Activated T-cell treated with anti-CD3 and anti-CD28 coated beads, Interleukin-2, amount 50 U/mL, for 72 hours (primary cell): ENCODE results near the gene BLMH. TPM values are rescaled to one million over a fixed set of nuclear protein-coding genes. Genes with fewer than 3 reads are reported as not detected.
A peak's percentile ranks its signal among the peaks of the same experiment; 100 is the strongest.
"Not testable (repeated sequence)": the region's sequence is repeated elsewhere in the genome, so short reads cannot be mapped to it uniquely, and the experiment has no call there.

Source experiments
- ATAC-seq, 2 donors: fragments of 150-1000 bp; cut with Tn5 transposase; replicated peaks in 1 of 2; 2 replicates each; pipeline ENCODE4 v1.10.0; 2021; ENCODE audit warnings: moderate library complexity in 2 of 2, mild to moderate bottlenecking in 1 of 2
- DNase-seq, 2 donors: peaks; one replicate each; pipeline ENCODE4 v3.0.0; 2021 to 2022; ENCODE audit warnings: mixed read lengths in 1 of 2
- H3K27ac Mint-ChIP-seq: one replicate; pipeline ENCODE4 v1.8.0; 2022; ENCODE audit warnings: mild to moderate bottlenecking, moderate library complexity, mixed read lengths
- H3K27me3 Mint-ChIP-seq: one replicate; pipeline ENCODE4 v1.8.0; 2022; ENCODE audit warnings: low read depth, mixed read lengths
- H3K36me3 Mint-ChIP-seq, 2 donors: one replicate each; pipeline ENCODE4 v1.8.0; 2022; ENCODE audit warnings: mixed read lengths in 2 of 2, mild to moderate bottlenecking in 1 of 2; ENCODE audit not compliant: insufficient read depth in 2 of 2
- H3K4me1 Mint-ChIP-seq: one replicate; pipeline ENCODE4 v1.8.0; 2022; ENCODE audit warnings: low read depth, mixed read lengths
- H3K4me3 Mint-ChIP-seq, 2 donors: one replicate each; pipeline ENCODE4 v1.8.0; 2022; ENCODE audit warnings: mild to moderate bottlenecking in 2 of 2, mixed read lengths in 2 of 2, moderate library complexity in 2 of 2
- H3K9me3 Mint-ChIP-seq, 2 donors: one replicate each; pipeline ENCODE4 v1.8.0; 2022; ENCODE audit warnings: mixed read lengths in 2 of 2
- total RNA-seq, 2 donors: library from RNA; stranded (reverse); gene quantifications; one replicate each; pipeline ENCODE4 v1.2.3, GENCODE V29; 2022

Gene BLMH
- total RNA-seq, 2 donors from 2014 or later: 49.5 to 63.9 TPM

DNA sequence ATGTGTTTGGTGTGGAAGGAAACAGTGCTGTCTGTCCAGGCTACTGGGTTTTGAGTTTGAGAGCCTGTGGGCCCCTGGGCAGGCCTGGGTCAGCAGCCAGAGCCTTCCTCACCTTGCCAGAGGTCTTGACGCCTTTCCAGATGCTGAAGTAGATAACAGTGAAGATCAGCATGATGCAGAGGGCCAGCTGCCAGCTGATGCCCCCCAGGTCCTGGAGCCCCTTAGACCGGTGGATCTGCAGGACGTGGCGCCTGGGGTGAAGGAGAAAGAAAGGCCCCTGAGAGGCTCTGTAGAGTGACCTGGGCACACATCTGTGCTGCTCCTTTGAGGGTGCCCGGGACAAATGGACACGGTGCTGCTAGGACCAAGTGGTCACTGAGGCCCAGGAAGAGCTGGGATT lies 74.7 kb downstream of the BLMH start:
- ATAC-seq: no peak
- Mint-ChIP-seq H3K9me3 (no peaks in the 10 kb centered on the region), H3K27me3 (no peaks in the 10 kb centered on the region), H3K4me1 (peaks cover 5% of the 10 kb centered on the region), H3K36me3 (no peaks in the 10 kb centered on the region), H3K27ac (no peak overlapping the region), H3K4me3 (no peak overlapping the region)
- DNase-seq: no peak

DNA sequence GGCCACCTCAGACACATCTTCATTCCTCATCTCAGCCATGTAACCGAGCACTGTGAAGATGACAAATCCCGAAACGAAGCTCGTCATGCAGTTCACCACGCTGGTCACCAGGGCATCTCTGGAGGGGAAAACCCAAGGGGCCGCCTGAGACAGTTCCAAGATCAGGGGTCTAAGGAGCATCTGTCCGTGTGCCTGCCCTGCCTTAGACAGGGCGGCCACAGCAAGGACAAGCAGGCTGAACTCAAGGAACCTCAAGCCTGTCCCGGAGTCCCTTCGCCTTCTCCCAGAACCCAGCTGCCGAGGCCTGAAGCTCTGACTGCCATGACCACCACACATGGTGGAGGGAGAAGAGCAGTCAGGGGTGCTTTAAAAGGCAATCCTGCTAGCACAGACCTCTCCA lies 79.0 kb downstream of the BLMH start:
- Mint-ChIP-seq H3K27me3 (peaks cover 10% of the 10 kb centered on the region), H3K4me1 (peaks cover 14% of the 10 kb centered on the region), H3K36me3 (no peaks in the 10 kb centered on the region), H3K4me3 (no peak overlapping the region), H3K9me3 (no peaks in the 10 kb centered on the region), H3K27ac (no peak overlapping the region)
- DNase-seq: peak; percentile 12 to 28
- peak; percentile 40 to 77 for ATAC-seq

GRCh38 chr17:30211371-30211770 lies 80.4 kb downstream of the BLMH start:
- Mint-ChIP-seq H3K27me3 (peaks cover 10% of the 10 kb centered on the region), H3K36me3 (no peaks in the 10 kb centered on the region), H3K9me3 (no peaks in the 10 kb centered on the region), H3K4me1 (peaks cover 15% of the 10 kb centered on the region), H3K4me3 (no peak overlapping the region), H3K27ac (no peak overlapping the region)
- DNase-seq: peak in 1 of 2 donors; percentile 14
- ATAC-seq: peak in 1 of 2 donors; percentile 72

- ATAC-seq (no peak), DNase-seq (no peak)
- Mint-ChIP-seq H3K4me3 (no peak overlapping the region), H3K9me3 (no peaks in the 10 kb centered on the region), H3K27ac (no peak overlapping the region), H3K27me3 (peaks cover 10% of the 10 kb centered on the region), H3K36me3 (no peaks in the 10 kb centered on the region), H3K4me1 (peaks cover 15% of the 10 kb centered on the region)
Observed at GRCh38 chr17:30210901-30211300, 80.8 kb downstream of the BLMH start.

DNA sequence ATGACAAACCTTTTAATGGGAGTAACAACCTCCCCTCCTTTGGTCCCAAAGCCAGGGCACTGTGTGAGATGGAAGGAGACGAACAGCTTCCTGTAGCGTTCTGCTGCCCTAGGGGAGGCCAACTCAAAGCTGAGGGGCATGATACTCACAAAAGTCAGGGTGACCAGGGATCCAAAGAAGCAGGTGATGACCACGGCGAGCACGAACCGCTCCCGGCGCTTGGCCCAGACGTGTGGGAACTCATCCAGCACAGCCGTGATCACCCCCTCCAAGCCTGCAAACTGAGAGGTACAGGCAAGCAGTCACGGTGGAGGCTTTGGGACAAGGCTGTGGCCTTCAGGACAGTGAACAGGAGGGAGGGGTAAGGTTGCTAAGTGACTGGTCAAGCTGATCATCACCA lies 81.4 kb downstream of the BLMH start:
- H3K36me3 Mint-ChIP-seq: no peaks in the 10 kb centered on the region
- peaks cover 15% of the 10 kb centered on the region for H3K4me1 Mint-ChIP-seq
- DNase-seq: no peak
- no peak for ATAC-seq
- peaks cover 10% of the 10 kb centered on the region for H3K27me3 Mint-ChIP-seq
- no peak overlapping the region for H3K4me3 Mint-ChIP-seq
- no peak overlapping the region for H3K27ac Mint-ChIP-seq
- H3K9me3 Mint-ChIP-seq: no peaks in the 10 kb centered on the region

- no peaks in the 10 kb centered on the region for H3K9me3 Mint-ChIP-seq
- no peak overlapping the region for H3K4me3 Mint-ChIP-seq
- H3K36me3 Mint-ChIP-seq: no peaks in the 10 kb centered on the region
- peaks cover 10% of the 10 kb centered on the region for H3K27me3 Mint-ChIP-seq
- H3K4me1 Mint-ChIP-seq: peaks cover 15% of the 10 kb centered on the region
- no peak for DNase-seq
- no peak overlapping the region for H3K27ac Mint-ChIP-seq
- ATAC-seq: no peak
Observed at GRCh38 chr17:30209930-30210329, 81.8 kb downstream of the BLMH start.

- Mint-ChIP-seq H3K27me3 (peaks cover 15% of the 10 kb centered on the region), H3K9me3 (no peaks in the 10 kb centered on the region), H3K4me3 (no peak overlapping the region), H3K4me1 (peaks cover 15% of the 10 kb centered on the region), H3K27ac (no peak overlapping the region), H3K36me3 (no peaks in the 10 kb centered on the region)
- DNase-seq (no peak), ATAC-seq (no peak)
Observed at GRCh38 chr17:30208214-30208613, 83.5 kb downstream of the BLMH start.

- peaks cover 20% of the 10 kb centered on the region for H3K27me3 Mint-ChIP-seq
- no peaks in the 10 kb centered on the region for H3K9me3 Mint-ChIP-seq
- no peak overlapping the region for H3K4me3 Mint-ChIP-seq
- ATAC-seq (no peak), DNase-seq (no peak)
- peaks cover 11% of the 10 kb centered on the region for H3K4me1 Mint-ChIP-seq
- no peak overlapping the region for H3K27ac Mint-ChIP-seq
- no peaks in the 10 kb centered on the region for H3K36me3 Mint-ChIP-seq
Observed at GRCh38 chr17:30207655-30208054, 84.1 kb downstream of the BLMH start.

GRCh38 chr17:30203471-30203981 lies 88.2 kb downstream of the BLMH start:
- Mint-ChIP-seq H3K27me3 (peaks cover 10% of the 10 kb centered on the region), H3K36me3 (no peaks in the 10 kb centered on the region), H3K9me3 (no peaks in the 10 kb centered on the region), H3K4me1 (peaks cover 9% of the 10 kb centered on the region), H3K4me3 (no peak overlapping the region), H3K27ac (no peak overlapping the region)
- ATAC-seq: no peak
- no peak for DNase-seq

DNA sequence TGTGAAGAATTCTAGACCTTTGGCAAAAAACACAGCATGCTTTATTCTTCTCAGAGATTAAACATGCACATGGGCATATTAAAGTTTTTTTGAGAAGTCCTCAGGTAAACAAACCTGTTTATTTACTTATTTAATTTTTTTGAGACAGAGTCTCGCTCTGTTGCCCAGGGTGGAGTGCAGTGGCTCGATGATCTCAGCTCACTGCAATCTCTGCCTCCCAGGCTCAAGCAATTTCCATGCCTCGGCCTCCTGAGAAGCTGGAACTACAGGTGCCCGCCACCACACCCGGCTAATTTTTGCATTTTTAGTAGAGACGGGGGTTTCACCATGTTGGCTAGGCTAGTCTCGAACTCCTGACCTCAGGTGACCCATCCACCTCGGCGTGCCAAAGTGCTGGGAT lies 91.1 kb downstream of the BLMH start:
- not testable (repeated sequence) for H3K4me1 Mint-ChIP-seq, H3K9me3 Mint-ChIP-seq, H3K27ac Mint-ChIP-seq, H3K36me3 Mint-ChIP-seq, H3K4me3 Mint-ChIP-seq, ATAC-seq, DNase-seq
- peaks cover 16% of the 10 kb centered on the region for H3K27me3 Mint-ChIP-seq

GRCh38 chr17:30200106-30200505 lies 91.6 kb downstream of the BLMH start:
- no peak for ATAC-seq
- DNase-seq: no peak
- Mint-ChIP-seq H3K4me3 (no peak overlapping the region), H3K9me3 (no peaks in the 10 kb centered on the region), H3K27ac (no peak overlapping the region), H3K36me3 (no peaks in the 10 kb centered on the region), H3K4me1 (no peaks in the 10 kb centered on the region), H3K27me3 (peaks cover 16% of the 10 kb centered on the region)

GRCh38 chr17:30199600-30199999 lies 92.1 kb downstream of the BLMH start:
- DNase-seq (no peak), ATAC-seq (no peak)
- H3K9me3 Mint-ChIP-seq: no peaks in the 10 kb centered on the region
- H3K36me3 Mint-ChIP-seq: no peaks in the 10 kb centered on the region
- no peak overlapping the region for H3K27ac Mint-ChIP-seq
- no peak overlapping the region for H3K4me3 Mint-ChIP-seq
- H3K4me1 Mint-ChIP-seq: no peaks in the 10 kb centered on the region
- H3K27me3 Mint-ChIP-seq: peaks cover 16% of the 10 kb centered on the region
